HL-60/S4 (cell line): ENCODE results near the gene RMRP.

Experiments
- in situ Hi-C: fragments of 300-500 bp; cut with MboI; formaldehyde crosslinking; loops from 2 replicates; pipeline ENCODE4 v1.14.3; 2022; ENCODE audit warnings: low sequenced_read_pairs

The RMRP gene

GRCh38 chr9:35687306-35687705, 29.5 kb upstream of the RMRP start:
- in situ Hi-C loops, result no loop called here

- in situ Hi-C loops, result no loop called here
These were observed 28.7 kb upstream of the RMRP start for GRCh38 chr9:35686222-35687203.

- in situ Hi-C loops, result no loop called here
These were observed 27.7 kb upstream of the RMRP start for GRCh38 chr9:35685506-35685905.

- in situ Hi-C loops, result no loop called here
These were observed 27.1 kb upstream of the RMRP start for GRCh38 chr9:35684921-35685320.

- in situ Hi-C loops, result no loop called here
These were observed 25.5 kb upstream of the RMRP start for GRCh38 chr9:35683323-35683722.

GRCh38 chr9:35682520-35683315, 24.9 kb upstream of the RMRP start:
- in situ Hi-C loops, result no loop called here

- in situ Hi-C loops, result no loop called here
These were observed 24.2 kb upstream of the RMRP start for GRCh38 chr9:35682051-35682450.

- in situ Hi-C loops, result no loop called here
These were observed 23.7 kb upstream of the RMRP start for GRCh38 chr9:35681341-35682002.

GRCh38 chr9:35680331-35681105, 22.7 kb upstream of the RMRP start:
- in situ Hi-C loops, result no loop called here

- in situ Hi-C loops, result no loop called here
These were observed 22.0 kb upstream of the RMRP start for GRCh38 chr9:35679766-35680330.

- in situ Hi-C loops, result no loop called here
These were observed 21.3 kb upstream of the RMRP start for GRCh38 chr9:35679091-35679490.

- in situ Hi-C loops, result no loop called here
These were observed 18.0 kb upstream of the RMRP start for GRCh38 chr9:35675732-35676392.

GRCh38 chr9:35675204-35675603, 17.4 kb upstream of the RMRP start:
- in situ Hi-C loops, result no loop called here

- in situ Hi-C loops, result no loop called here
These were observed 16.2 kb upstream of the RMRP start for GRCh38 chr9:35674025-35674361.

- in situ Hi-C loops, result no loop called here
These were observed 15.6 kb upstream of the RMRP start, which contains the start of gene CA9 for GRCh38 chr9:35673132-35674024. TSS of gene CA9 (plus strand) at chr9:35673928. CDS start at chr9:35673960, 32 bp downstream.

- in situ Hi-C loops, result no loop called here
These were observed 11.7 kb upstream of the RMRP start for GRCh38 chr9:35669331-35670145.

GRCh38 chr9:35667939-35668338, 10.1 kb upstream of the RMRP start:
- in situ Hi-C loops, result no loop called here

- in situ Hi-C loops, result no loop called here
These were observed 8.7 kb upstream of the RMRP start for GRCh38 chr9:35666549-35666948.
